T-helper 1 cell (primary cell): ENCODE results near the gene BDH1.
"Not testable (repeated sequence)": the region's sequence is repeated elsewhere in the genome, so short reads cannot be mapped to it uniquely, and the experiment has no call there.

Source experiments
- DNase-seq, 5 donors: peaks; one replicate each; pipeline ENCODE4 v3.0.0-alpha.2; 2012 to 2020
- total RNA-seq, 4 donors: gene quantifications; one replicate each; lab custom pipeline; 2026; lab: John Stamatoyannopoulos, UW

Gene BDH1, protein sequence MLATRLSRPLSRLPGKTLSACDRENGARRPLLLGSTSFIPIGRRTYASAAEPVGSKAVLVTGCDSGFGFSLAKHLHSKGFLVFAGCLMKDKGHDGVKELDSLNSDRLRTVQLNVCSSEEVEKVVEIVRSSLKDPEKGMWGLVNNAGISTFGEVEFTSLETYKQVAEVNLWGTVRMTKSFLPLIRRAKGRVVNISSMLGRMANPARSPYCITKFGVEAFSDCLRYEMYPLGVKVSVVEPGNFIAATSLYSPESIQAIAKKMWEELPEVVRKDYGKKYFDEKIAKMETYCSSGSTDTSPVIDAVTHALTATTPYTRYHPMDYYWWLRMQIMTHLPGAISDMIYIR
- total RNA-seq = 12.8 to 26.8 (median 22.6) reads per million in 4 donors

DNA sequence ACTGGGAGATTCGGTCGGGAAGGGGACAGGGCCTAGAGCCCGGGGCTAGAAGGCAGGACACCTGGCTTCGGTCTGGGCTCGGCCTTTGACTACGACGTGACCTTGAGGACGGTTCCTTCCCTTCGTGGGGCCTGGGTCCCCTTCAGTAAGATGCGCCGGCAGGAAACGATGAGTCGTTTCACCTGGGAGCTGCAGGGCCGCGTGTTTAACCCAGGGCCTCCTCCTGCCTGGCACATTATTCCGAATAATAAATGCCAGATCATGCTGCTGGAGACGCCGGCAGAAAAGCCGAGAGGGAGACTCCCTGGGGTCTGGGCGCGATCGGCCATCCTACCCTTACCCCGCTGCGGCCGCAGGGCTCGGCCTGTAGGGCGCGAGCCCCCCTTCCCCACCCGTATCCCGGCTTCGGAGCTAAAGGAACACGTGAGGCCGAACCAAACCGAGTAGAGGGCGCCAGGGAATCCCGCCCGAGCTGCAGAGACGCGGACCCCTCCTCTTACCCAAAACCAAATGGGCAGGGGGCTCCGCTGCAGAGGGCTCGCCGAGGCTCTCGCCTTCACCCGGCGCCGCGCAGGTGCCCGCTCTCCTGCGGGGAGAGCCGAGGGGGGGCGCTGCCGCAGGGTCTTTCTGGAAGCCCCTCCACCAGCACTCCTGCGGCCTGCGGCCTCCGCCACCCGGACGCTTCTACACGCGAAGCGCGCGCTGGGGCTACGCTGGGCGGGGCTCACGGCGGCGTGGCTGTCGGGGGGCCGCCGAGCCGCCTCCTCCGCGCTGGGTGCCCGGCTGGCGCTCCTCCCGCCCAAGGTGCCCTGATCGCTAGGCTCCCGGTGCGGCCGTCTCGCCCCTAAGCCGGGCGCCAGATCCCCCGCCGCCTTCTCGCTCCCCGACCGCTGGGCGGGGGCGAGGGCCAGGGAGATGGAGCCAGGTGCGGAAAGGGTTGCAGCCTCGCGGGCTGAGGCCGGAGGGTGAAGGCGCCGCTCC lies at the start of gene BDH1:
BDH1 (minus strand) TSS at position 688 of the 981 bp plus-strand sequence. CDS start 9,525 bp downstream, outside the sequence.
- peak; percentile 26 to 64 (median 33) for DNase-seq

DNA sequence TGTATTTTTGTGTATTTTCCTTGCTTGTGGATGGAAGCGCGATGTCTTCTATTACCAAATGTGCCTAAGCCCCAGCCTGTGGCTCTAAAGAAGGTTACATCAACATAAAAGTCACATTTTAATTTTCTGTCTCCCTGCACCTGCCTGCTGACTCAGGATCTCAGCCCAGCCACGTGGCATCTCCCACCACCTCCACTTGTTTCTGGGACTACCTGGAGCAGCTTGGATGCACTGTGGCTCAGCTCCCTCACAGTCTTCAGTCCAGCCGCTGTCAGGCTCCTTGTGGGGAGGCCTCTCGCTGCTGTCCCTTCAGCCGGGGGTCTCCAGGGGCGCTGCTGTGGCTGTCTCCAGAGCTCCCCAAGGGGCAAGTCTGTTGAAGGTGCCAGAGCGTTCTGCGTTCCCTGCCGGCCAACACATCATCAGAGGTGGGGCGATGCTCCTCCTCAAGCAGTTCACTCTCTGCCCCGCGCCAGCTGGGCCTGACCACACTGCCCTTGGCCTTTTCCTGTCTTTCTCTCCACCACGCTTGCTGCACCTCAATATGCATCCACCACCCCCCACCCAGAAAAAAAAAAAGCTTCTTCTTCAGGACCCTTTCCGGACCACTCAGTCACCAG lies 47.7 kb upstream of the BDH1 start:
- no peak for DNase-seq

DNA sequence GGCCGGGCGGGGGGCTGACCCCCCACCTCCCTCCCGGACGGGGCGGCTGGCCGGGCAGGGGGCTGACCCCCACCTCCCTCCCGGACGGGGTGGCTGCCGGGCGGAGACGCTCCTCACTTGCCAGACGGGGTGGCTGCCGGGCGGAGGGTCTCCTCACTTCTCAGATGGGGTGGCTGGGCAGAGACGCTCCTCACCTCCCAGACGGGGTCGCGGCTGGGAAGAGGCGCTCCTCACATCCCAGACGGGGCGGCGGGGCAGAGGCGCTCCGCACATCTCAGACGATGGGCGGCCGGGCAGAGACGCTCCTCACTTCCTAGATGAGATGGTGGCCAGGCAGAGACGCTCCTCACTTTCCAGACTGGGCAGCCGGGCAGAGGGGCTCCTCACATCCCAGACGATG lies 46.6 kb upstream of the BDH1 start:
- DNase-seq = not testable (repeated sequence)

DNA sequence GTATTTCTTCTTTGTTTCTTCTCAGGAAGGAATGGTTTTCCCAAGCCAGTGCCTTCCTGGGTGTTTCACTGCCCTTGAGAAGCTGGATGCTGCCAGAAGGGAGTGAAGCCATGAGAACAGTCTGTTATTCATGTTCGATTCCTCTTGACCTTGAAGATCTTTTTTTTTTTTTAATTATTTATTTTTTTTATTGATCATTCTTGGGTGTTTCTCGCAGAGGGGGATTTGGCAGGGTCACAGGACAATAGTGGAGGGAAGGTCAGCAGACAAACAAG lies 45.7 kb upstream of the BDH1 start:
- DNase-seq = not testable (repeated sequence)

DNA sequence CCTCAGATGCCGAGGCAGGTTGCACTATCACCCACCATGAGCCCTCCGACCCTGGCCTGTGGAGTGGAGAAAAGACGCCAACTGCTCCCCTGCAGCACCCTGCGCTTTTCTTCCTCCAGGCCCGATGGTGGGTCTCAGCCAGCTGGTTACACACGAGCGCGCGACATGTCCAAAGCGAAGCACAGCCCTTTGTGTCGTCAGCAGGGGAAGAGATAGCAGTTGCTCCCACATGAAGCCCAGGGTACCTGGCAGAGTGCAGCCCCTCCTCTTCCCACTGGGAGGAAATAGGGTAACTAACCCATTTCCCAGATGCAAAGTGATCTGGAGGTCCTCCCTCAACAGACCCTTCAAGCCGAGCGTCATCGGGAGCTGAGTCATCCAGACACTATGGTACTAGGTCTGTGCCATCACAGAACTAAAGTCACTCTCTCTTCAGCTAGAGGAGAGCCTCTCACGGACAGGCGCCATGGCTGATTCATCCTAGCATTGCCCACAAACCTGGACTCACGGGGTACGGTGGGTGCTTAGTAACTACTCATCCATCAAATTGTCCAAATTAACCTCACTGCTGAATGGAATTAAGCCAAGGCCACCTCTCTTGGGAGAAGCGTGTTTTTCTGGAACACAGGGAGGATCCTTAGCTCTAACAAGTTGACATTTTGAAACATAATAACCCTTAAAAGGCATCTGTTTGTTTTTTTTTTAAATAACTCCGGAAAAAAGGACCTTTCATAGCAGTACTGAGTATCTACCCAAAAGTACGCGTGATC lies 45.2 kb upstream of the BDH1 start:
- DNase-seq = no peak

DNA sequence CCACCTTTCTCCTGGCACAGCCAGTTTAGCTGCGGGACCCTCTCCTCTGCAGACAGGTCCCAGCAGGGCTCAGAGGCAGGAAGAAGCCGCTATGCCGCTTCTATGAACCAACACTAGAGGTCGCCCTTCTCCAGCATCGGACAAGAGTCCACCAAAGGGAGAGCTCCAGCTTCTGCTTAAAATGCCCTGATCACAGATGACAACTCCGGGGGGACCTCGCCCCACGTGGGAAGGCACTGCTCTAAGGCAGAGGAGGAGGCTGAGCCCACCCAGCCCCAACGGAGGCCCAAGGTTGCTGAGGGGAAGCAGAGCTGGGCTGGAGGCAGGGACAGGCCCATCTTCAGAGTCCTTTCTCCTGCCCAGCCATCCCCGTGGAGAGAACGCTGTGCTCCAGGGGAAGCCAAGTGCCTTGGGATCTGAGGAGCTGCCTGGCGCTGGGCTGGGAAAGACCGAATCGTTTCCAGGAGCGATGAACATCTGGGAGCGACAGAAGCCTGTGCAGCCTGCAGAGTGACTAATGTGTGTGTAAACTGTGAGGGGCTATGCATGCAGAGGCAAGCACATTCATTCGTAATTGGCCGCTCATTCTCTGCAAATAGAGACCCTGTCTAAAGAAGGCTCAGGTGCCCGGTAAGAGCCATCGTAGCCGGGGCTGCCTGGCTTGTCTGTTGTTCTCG lies 43.5 kb upstream of the BDH1 start:
- DNase-seq = peak; percentile 40 to 79 (median 62)

DNA sequence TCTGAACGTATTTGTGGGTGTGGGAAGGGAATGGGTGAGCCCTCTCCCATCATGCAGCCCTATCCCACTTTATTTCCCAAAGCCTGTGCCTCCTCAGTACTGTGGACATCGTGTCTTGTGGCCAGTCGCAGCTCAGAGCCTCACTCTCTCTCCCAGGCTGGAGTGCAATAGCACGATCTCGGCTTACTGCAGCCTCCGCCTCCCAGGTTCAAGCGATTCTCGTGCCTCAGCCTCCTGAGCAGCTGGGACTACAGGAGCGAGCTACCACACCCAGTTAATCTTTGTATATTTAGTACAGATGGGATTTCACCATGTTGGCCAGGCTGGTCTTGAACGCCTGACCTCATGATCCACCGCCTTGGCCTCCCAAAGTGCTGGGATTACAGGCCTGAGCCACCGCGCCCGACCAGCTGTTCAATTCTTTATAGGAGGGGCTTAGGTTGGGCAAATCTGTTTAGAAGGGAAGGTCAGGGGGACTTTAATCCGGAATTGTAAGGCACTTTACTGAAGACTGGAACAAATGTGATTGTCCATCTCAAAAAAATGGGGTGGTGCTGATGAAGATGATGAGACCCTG lies 42.7 kb upstream of the BDH1 start:
- no peak for DNase-seq

DNA sequence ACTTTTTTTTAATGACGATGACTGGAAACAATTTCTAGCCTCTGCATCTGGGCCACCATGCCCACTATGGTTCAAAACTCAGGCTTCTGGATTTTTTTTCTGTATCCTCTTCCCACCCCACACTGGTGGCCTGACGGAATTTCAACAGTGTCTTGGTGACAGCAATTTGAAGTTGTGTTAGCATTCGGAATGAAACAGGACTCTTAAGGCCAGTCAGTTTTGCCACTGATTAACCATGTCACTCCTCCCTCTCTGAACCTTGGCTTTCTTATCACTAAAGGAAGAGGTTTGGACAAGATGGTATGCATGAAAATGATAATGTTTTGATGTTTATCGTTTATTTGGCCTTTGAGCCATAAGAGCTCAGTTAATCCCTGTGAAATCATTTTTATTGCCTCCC lies 41.6 kb upstream of the BDH1 start:
- no peak for DNase-seq

DNA sequence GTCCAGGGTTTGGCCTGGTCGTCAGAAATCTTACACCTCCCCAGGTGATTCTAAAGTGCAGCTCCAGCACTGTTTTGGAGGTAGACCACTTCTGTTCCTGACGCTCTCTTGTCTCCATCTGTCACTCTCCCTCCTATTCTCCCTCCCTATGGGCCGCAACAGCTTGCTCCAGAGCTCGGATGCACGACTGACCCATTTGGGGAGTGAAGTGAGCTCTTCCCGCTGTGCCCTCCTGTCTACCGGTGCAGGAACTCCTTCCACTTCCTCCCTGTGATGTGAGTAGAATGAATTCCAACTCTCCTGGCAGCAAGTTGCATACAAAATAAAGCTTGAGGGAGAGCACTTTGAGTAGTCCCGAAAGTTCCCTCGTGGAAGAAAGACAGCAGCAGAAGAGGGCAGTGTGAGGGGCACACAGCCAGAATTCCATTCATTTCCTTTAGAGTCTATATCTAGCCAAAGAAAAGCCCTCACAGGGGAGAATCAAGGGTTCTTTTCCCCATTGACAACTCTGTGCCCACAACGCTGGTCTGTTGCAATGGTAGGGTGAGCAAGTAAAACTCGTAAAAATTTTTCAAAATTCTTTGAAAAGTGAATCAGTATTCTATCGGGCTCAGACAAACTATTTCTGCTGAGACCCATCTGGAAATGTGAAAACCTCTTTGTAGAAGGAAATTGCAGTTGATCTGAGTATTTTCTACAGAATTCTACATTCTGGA lies 39.9 kb upstream of the BDH1 start:
- no peak for DNase-seq

DNA sequence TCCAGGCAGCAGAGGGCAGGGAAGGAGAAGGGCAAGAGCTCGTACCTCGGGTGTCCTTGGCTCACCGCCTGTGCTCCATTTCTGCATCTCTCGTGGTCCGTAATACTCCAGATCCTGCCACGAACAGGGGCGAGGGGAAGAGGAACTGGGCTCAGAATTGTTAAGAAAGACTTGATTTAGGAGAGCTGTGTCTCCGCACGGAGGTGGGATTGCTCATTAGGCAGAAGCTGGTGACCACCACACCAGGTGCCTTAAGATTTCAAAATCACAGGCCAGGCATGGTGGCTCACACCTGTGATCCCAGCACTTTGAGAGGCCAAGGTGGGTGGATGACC lies 37.2 kb upstream of the BDH1 start:
- DNase-seq = no peak

DNA sequence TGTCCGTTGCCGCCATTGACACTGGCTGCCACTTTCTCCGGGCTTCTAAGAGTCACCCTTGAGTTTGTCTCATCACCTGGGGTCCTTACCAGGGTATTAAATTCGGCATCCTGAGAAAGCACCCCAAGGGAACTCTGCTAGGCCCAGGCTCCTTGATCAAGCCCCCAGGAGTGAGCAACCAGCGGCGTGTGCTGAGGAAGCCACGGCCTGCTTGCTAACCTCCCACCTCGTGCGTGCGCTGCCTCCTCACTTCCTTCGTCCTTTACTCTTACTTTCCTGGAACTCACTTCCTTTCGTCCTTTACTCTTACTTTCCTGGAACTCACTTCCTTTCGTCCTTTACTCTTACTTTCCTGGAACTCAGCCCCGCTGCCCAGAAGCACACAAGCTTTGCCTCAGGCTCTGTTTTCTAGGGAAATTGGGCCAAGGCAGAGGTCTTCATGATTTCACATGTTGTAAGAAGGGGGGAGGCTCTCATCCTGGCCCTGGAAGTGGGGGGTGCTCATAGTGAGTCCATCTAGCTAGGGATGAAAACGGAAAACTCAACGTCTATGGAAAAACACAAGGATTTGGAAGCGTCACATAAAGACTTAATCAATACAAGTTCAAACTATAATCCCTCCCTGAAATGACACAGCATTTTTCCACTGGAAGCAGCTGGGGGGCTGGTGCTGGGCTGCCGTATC lies 36.7 kb upstream of the BDH1 start:
- DNase-seq = peak in 1 of 5 donors; percentile 57

DNA sequence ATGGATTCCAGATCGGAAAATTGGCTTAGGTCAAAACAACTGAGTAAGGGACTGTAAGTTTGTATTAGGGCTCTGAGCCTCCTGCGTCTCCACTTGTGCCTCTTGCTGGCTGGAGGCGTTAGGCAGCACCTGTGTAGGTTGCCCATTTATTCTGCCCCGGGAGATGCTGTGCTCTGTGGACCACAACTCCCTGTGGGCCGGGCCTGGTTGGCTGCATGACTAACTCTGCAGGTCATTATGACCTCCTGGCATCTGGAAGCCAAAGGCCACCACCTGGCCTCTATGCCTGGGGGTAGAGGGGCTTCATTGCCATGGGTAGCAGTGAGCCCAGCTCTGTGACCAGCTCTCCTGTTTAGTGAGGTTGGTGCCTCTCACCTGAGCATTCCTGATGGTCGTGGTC lies 36.0 kb upstream of the BDH1 start:
- no peak for DNase-seq

DNA sequence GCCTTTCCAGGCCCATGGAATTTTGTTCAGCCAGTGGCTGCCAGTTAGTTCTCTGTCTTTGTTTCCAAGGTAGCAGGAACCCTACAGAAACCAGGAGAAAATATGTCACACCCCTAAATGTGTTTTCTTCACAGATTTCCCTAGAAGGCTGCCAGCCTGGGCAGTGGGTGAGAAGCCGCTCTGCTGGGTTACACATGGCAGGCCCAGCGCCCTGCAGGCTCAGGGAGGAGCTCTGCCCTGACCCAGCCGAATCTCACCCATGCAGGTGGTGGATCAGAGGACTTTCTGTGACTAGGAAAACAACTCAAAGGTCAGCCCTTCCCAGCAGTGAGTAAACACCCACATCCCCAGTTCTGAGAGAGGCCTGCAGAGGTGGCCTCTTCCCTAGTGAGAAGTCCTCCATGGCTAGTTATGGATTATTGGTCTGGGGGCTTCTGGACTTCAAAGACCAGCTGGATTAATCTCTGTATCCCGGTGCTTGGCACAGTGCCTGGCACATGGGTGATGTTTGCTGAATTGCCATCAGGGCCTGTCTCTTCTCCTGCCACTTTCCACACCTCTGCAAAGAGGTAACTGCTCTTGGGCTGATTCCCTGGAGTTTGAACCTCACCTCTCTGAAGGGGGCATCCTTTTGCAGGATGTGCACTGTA lies 34.7 kb upstream of the BDH1 start:
- no peak for DNase-seq

DNA sequence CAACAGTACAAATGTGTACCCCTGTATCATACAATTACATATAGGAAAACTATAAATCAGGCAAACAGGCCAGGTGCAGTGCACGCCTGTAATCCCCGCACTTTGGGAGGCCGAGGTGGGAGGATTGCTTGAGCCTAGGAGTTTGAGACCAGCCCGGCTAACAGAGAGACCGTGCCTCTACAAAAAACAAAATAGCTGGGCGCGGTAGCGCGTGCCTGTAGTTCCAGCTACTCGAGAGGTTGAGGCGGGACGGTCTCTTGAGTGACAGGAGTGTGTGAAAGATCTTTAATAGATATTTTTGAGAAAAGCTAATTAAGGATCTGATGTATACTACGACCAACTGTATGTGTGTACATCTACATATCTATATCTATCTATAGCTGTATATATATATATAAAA lies 33.8 kb upstream of the BDH1 start:
- no peak for DNase-seq

DNA sequence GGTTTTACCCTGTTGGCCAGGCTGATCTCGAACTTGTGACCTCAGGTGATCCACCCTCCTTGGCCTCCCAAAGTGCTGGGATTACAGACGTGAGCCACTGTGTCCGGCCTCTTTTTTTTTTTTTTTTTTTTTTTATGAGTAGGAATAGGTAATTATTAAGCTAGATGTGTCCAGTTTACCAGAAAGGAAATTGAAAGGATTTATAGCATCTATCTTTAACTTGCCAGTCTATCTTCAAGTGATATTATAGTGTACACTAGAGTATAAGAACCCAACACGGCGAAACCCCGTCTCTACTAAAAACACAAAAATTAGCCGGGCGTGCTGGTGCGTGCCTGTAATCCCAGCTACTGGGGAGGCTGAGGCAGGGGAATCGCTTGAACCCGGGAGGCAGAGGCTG lies 31.0 kb upstream of the BDH1 start:
- DNase-seq = not testable (repeated sequence)

DNA sequence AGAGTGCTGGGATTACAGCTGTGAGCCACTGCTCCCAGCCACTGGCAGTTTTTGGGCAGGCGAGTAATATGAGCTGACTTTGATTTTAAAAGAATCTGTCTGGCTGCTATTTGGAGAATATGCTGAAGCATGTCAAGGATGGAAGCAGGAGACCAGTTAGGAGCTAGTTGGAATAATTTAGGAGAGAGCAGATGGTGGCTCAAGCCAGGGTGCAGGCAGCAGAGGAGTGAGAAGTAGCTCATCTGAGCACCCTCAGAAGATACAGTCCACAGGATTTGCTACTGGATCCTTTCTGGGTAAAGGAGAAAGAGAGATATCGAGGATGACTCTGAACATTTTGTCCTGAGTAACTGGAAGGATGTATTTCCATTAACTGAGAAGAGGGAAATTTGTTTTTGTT lies 30.4 kb upstream of the BDH1 start:
- DNase-seq = no peak

DNA sequence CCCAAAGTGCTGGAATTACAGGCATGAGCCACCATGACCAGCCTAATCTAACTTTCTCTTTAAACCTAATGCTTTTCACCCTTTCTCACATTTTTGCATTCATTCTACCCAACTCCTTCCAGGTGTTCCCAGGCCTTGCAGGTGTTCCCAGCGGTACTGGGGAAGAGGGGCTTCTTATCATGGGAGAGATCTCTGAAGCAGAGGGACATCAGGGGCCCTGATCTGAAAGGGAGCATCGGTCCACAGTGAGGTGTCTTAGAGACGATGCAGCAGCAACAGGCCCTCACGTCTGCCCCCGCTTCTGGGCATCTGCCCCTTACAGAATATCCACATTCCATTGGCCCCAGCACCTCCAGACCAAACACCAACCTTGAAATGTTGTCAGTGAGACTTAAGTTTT lies 29.0 kb upstream of the BDH1 start:
- DNase-seq = no peak

DNA sequence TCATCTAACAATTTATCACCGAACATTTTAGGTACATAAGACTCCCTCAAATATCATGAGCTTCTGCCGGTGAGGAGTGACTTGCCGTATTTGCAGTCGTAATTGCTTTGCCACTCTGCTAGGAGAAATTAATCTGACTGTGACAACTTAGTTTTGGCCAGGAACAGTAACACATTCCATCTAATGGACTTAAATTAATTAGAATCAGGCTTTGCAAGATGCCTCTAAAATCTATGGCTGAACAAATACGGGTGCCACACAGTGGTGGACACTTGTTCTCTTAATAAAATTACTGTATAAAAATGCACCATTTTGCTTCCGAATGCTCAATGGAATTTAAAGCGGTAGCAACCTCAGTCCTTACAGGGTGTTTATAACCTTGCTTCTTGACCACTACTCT lies 27.6 kb upstream of the BDH1 start:
- no peak for DNase-seq

DNA sequence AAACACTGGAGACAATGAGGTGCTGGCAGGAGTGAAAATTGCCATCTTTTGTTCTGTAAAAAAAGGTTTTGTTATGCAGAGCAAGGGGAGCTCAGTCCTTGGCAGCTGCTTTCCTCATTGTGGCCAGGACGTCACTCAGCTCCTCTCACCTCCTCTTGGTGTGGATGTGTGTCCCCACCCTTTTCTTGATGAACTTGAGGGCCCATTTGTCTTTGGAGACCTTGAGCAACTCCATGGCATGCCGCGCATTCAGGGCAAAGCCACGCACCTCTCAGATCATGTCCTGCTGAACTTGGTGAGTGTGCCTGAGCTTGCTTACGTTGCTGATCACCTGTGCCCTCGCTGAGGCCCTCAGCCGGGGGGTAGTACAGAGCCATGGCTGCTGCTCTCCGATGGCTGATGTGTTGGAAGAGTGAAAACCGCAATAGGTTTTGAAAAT lies 24.5 kb upstream of the BDH1 start:
- DNase-seq = no peak

DNA sequence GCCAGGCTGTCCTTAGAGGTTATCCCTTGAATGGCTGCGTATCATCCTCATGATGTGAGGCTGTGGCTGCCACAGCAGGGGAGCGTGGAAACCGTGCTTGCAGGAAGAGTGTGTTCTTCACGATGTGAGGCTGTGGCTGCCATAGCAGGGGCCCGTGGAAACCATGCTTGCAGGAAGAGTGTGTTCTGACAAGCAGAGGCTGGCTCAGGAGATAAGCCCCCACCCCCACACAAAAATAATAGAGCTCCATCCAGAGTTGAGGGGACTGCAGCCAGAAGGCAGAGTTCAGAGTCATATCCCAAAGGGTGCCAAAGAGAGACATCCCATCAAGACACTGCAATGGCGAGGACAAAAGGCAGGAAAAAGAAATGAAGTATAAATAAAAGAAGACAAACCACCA lies 22.6 kb upstream of the BDH1 start:
- DNase-seq = no peak
